SK-N-DZ (cell line): ENCODE results near the gene KHSRP.
"Not testable (repeated sequence)": the region's sequence is repeated elsewhere in the genome, so short reads cannot be mapped to it uniquely, and the experiment has no call there.

Source experiments
- DNase-seq: peaks from one replicate; pipeline ENCODE4 v3.0.0-alpha.2; 2015; ENCODE audit warnings: low spot score

The KHSRP gene

GRCh38 chr19:6418562-6418932 lies 6.1 kb downstream of the KHSRP start:
- no peak for DNase-seq

DNA sequence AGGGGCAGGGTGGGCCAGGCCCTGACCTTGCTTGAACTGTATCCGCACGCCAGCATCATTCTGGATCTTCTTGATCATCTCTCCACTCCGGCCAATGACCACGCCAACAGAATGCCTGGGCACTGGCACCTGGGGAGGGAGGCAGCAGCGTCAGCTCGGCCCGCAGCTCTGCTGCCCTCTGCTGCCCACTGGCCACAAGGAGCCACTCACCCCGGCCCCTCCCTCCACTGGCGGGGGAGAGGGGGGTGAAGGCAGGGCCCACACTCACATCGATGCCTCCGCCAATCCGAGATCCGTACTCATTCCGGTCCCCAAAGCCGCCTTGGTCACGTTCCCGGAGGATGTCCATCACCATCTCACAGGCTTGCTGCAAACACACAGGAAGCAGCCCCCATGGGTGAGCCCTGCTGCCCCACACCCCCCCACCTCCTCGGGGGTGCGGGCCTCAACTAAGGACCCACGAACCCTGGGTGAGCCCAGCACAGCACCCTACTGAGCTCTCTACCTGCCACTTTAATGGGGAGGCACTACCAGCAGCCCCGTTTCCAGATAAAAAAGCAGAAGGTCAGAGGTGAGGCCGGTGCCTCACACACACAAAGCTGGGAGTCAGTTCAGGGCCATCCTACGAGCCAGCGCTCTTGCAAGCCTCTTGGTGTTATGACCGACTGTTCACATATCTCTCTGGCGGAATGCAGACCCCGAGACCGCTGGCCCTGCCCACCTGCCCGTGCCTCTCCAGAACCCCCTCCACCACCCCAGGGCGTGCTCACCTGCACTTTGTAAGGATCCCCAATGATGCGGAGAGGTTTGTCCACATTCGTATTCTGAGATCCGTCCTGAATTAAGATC lies 6.7 kb downstream of the KHSRP start:
- no peak for DNase-seq

- no peak for DNase-seq
These were observed 7.8 kb downstream of the KHSRP start for GRCh38 chr19:6416658-6417405.

GRCh38 chr19:6415591-6416190 lies 8.9 kb downstream of the KHSRP start:
- no peak for DNase-seq

GRCh38 chr19:6414793-6415590 lies 9.6 kb downstream of the KHSRP start:
- DNase-seq: no peak

DNA sequence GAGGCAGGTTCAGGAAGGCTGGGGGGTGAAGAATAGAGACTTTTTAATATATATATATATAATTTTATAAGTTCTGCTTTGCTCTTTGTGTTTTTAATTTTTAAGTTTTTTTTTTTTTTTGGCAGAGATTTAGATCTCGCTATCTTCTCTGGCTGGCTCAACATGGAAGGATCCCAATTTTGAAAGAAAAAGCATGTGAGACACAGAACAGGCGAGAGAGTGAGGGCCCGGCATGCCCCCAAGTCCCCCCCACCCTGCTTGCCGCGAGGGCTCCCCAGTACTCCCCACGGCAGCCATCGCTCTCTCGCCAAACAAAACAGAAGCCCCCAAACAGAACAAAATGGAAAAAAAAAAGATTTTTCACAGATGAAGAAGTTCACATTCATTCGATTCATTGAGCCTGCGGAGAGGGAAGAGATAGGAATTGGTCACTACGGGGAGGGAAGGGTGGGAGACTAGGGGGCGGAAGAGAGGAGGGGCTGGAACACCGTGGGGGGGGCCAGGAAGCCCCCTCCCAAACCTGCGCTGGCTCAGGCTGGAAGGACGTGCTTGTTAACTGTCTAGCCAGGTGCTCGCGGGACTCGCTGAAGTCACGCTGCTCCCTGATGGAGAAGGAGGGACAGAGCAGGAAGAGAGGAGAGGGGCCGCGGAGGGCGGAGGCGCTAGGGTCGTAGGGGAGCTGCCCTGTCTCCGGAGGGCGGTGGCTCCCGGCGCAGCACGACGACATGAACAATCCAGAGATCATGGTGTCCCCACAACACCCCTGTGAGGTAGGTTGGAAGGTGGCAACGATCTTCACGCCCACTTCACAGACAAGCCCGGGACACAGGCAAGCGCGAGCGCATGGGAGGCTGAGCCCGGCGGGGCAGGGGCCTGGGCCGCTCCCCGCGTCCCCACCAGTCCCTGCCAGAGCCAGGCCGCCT lies 10.6 kb downstream of the KHSRP start:
- DNase-seq: no peak

GRCh38 chr19:6413291-6413690 lies 11.3 kb downstream of the KHSRP start:
- DNase-seq: no peak

- DNase-seq: peak; percentile 23
These were observed 12.0 kb downstream of the KHSRP start for GRCh38 chr19:6412447-6413091.

GRCh38 chr19:6412061-6412446 lies 12.6 kb downstream of the KHSRP start:
- DNase-seq: no peak

DNA sequence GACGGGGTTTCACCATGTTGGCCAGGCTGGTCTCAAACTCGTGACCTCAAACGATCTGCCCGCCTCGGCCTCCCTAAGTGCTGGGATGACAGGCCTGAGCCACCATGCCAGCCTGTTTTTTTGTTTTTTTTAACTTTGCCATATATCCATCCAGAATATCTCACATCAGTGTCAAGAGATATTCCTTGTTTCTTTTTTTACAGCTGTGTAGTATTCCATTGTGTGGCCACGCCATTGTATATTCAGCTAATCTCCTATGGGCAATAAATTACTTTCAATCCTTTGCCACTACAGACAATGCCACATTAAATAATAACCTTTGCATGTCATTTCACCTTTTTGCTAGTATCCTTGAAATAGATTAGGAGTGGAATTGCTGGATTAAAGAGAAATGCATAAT lies 15.3 kb downstream of the KHSRP start:
- no peak for DNase-seq

- DNase-seq: no peak
These were observed 18.2 kb downstream of the KHSRP start for GRCh38 chr19:6406401-6406800.

- peak; percentile 43 for DNase-seq
These were observed 21.6 kb downstream of the KHSRP start for GRCh38 chr19:6402837-6403608.

- no peak for DNase-seq
These were observed 22.6 kb downstream of the KHSRP start for GRCh38 chr19:6402058-6402457.

GRCh38 chr19:6400062-6400944 lies 24.3 kb downstream of the KHSRP start:
- not testable (repeated sequence) for DNase-seq

DNA sequence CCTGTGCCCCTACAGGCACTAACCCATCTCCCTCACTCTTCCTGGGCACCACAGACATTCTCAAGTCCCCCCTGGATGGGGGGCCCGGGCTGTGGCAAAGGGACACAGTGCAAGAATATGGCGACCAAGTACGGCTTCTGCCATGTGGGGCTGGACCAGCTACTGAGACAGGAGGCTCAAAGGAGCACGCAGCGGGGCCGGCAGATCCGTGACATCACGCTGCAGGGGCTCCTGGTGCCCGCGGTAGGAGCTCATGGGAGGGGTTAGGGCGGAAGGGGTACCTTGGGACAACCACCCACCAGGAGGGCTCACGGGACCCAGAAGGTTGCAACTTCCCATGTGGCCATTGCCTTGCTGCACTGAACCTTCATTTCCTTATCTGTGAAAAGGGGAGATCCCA lies 28.3 kb downstream of the KHSRP start:
- no peak for DNase-seq

DNA sequence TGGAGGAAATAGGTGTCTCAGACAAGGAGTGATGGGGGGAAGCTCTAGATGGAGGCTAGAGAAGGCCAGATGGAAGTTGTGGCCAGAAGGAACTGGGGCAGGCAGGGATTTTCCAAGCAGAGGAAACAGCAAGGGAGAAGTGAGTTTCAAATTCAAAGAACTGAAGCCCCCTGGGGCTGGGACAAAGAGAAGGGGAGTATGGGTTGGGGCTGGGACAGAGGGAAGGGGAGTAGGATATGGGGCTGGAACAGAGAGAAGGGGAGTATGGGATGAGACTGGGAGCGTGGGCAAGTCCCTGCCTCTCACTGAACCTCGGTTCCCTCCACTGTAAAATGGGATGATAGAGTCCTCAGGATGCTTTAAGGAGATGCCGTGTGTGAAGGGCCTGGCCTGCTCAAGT lies 29.8 kb downstream of the KHSRP start:
- no peak for DNase-seq

- no peak for DNase-seq
These were observed 30.6 kb downstream of the KHSRP start for GRCh38 chr19:6393983-6394412.
